A549 (cell line): ENCODE results near the gene EYA2. TPM values are rescaled to one million over a fixed set of nuclear protein-coding genes. Genes with fewer than 3 reads are reported as not detected.

ENCODE experiments used
- ATAC-seq, 2 experiments: fragments of 200-7000 bp in 1 of 2; fragments of >200 bp in 1 of 2; cut with Nextera tagmentation in 1 of 2; cut with Tn5 transposase in 1 of 2; 3 replicates each; pipeline versions ENCODE4 v1.8.0 to v1.9.1; 2018 to 2020; ENCODE audit warnings: mild to moderate bottlenecking in 1 of 2, moderate library complexity in 1 of 2
- CTCF ChIA-PET: fragments of 300-600 bp; sonication (Branson Sonifier 250); formaldehyde crosslinking; extraction: SDS; loops from one replicate; lab custom pipeline; 2021; ENCODE audit warnings: antibody characterized with exemption, inconsistent platforms; lab: Yijun Ruan, JAX
- POLR2A ChIA-PET: fragments of 350-600 bp; formaldehyde crosslinking; extraction: SDS; loops from one replicate; lab custom pipeline; 2021; ENCODE audit warnings: antibody characterized with exemption, inconsistent platforms; lab: Yijun Ruan, JAX
- DNase-seq, 2 experiments: peaks; one replicate each; pipeline versions ENCODE4 v3.0.0 to v3.0.0-alpha.2; 2011 to 2016; ENCODE audit warnings: low read depth in 1 of 2, low spot score in 1 of 2
- FAIRE-seq: peaks from 2 replicates; lab custom pipeline; 2011; peaks lifted over from hg19 to GRCh38; lab: Jason Lieb, UNC
- H3K27ac ChIP-seq, 2 experiments: fragments of >200 bp; sonication (Bioruptor Twin); formaldehyde crosslinking; 3 replicates each; pipeline ENCODE4 v1.5.1; 2016 to 2017
- H3K4me1 ChIP-seq: fragments of >200 bp; sonication (Bioruptor Twin); formaldehyde crosslinking; 3 replicates; pipeline ENCODE4 v1.6.1; 2016
- H3K4me2 ChIP-seq: fragments of >200 bp; sonication (Bioruptor Twin); formaldehyde crosslinking; 3 replicates; pipeline ENCODE4 v1.6.1; 2016
- H3K4me3 ChIP-seq: fragments of >200 bp; sonication (Bioruptor Twin); formaldehyde crosslinking; 3 replicates; pipeline ENCODE4 v1.5.1; 2016
- H3K9me3 ChIP-seq: fragments of >200 bp; sonication (Bioruptor Twin); formaldehyde crosslinking; 3 replicates; pipeline ENCODE4 v1.6.1; 2016
- CEBPB ChIP-seq, 2 experiments: fragments of >200 bp in 1 of 2; sonication (Bioruptor Twin) in 1 of 2; formaldehyde crosslinking in 1 of 2; IDR thresholded peaks; 2 replicates each; pipeline ENCODE4 v1.6.1; 2012 to 2016
- CTCF ChIP-seq: fragments of >200 bp; sonication (Bioruptor Twin); formaldehyde crosslinking; IDR thresholded peaks from 3 replicates; pipeline ENCODE4 v1.5.1; 2016
- E2F6 ChIP-seq: IDR thresholded peaks from 2 replicates; pipeline ENCODE4 v1.6.1; 2012; ENCODE audit warnings: low read depth, borderline replicate concordance
- ELK1 ChIP-seq: fragments of 150-350 bp; IDR thresholded peaks from 2 replicates; pipeline ENCODE4 v1.6.1; 2014; ENCODE audit warnings: low read depth, mild to moderate bottlenecking, low read length
- ESRRA ChIP-seq: fragments of 150-350 bp; IDR thresholded peaks from 2 replicates; pipeline ENCODE4 v1.6.1; 2014; ENCODE audit warnings: mild to moderate bottlenecking, low read length, borderline replicate concordance
- FOSB ChIP-seq: fragments of 250-450 bp; sonication (Bioruptor Pico); IDR thresholded peaks from 2 replicates; pipeline ENCODE4 v1.5.0; 2020; ENCODE audit warnings: mild to moderate bottlenecking, moderate library complexity
- FOXS1 ChIP-seq: fragments of 250-450 bp; sonication (Bioruptor Pico); IDR thresholded peaks from 2 replicates; pipeline ENCODE4 v1.5.0; 2020; ENCODE audit warnings: mild to moderate bottlenecking, moderate library complexity
- HEYL ChIP-seq: fragments of 250-450 bp; sonication (Bioruptor Pico); IDR thresholded peaks from 2 replicates; pipeline ENCODE4 v1.8.0; 2021; ENCODE audit warnings: mild to moderate bottlenecking, moderate library complexity
- HMGXB4 ChIP-seq: fragments of 250-450 bp; sonication (Bioruptor Pico); IDR thresholded peaks from 2 replicates; pipeline ENCODE4 v1.5.0; 2021; ENCODE audit warnings: mild to moderate bottlenecking, moderate library complexity, borderline replicate concordance
- HOXA7 ChIP-seq: fragments of 250-450 bp; sonication (Bioruptor Pico); IDR thresholded peaks from 2 replicates; pipeline ENCODE4 v1.5.0; 2020; ENCODE audit warnings: mild to moderate bottlenecking, moderate library complexity
- HOXB5 ChIP-seq: fragments of 250-450 bp; sonication (Bioruptor Pico); IDR thresholded peaks from 2 replicates; pipeline ENCODE4 v1.5.0; 2020; ENCODE audit warnings: mild to moderate bottlenecking, moderate library complexity
- JUN ChIP-seq, 2 experiments: fragments of >200 bp; sonication (Bioruptor Twin); formaldehyde crosslinking; IDR thresholded peaks; 2 replicates in 1 of 2; 3 replicates in 1 of 2; pipeline ENCODE4 v1.6.1; 2016 to 2017
- KDM5A ChIP-seq: fragments of 200-600 bp; sonication (generic); IDR thresholded peaks from 2 replicates; pipeline ENCODE4 v1.6.1; 2016; ENCODE audit warnings: antibody characterized with exemption, mild to moderate bottlenecking
- MAX ChIP-seq: IDR thresholded peaks from 2 replicates; pipeline ENCODE4 v1.6.1; 2012
- MYC ChIP-seq: IDR thresholded peaks from 2 replicates; pipeline ENCODE4 v1.6.1; 2012; ENCODE audit warnings: mild to moderate bottlenecking, inconsistent platforms, low read length, improper control_type of control experiment, borderline replicate concordance
- NFE2L2 ChIP-seq: fragments of 150-350 bp; conservative IDR thresholded peaks from 2 replicates; pipeline ENCODE4 v1.6.1; 2014; ENCODE audit warnings: low read length
- PBX3 ChIP-seq: IDR thresholded peaks from 2 replicates; pipeline ENCODE4 v1.6.1; 2012
- RAD21 ChIP-seq, 2 experiments: fragments of >200 bp in 1 of 2; sonication (Bioruptor Twin) in 1 of 2; formaldehyde crosslinking in 1 of 2; IDR thresholded peaks in 1 of 2; conservative IDR thresholded peaks in 1 of 2; 2 replicates in 1 of 2; 3 replicates in 1 of 2; pipeline ENCODE4 v1.6.1; 2012 to 2018; ENCODE audit warnings: inconsistent platforms in 1 of 2
- REST ChIP-seq: fragments of 200-600 bp; sonication (generic); IDR thresholded peaks from 2 replicates; pipeline ENCODE4 v1.6.1; 2016; ENCODE audit warnings: antibody characterized with exemption, mild to moderate bottlenecking, moderate library complexity
- RFX5 ChIP-seq: fragments of 450-650 bp; IDR thresholded peaks from 2 replicates; pipeline ENCODE4 v1.7.1; 2014; ENCODE audit warnings: antibody characterized with exemption, mild to moderate bottlenecking, moderate library complexity
- RNF2 ChIP-seq: fragments of 200-600 bp; sonication (generic); IDR thresholded peaks from 2 replicates; pipeline ENCODE4 v1.6.1; 2016; ENCODE audit warnings: low read depth, mild to moderate bottlenecking, antibody characterized with exemption, moderate library complexity, borderline replicate concordance
- ZC3H11A ChIP-seq: fragments of 450-650 bp; IDR thresholded peaks from 2 replicates; pipeline ENCODE4 v1.6.1; 2014; ENCODE audit warnings: antibody characterized with exemption, mild to moderate bottlenecking
- ZSCAN20 ChIP-seq: fragments of 250-450 bp; sonication (Bioruptor Pico); IDR thresholded peaks from 2 replicates; pipeline ENCODE4 v1.8.0; 2022; ENCODE audit warnings: mild to moderate bottlenecking, moderate library complexity
- WGBS: methylation state at CpG from one replicate; pipeline ENCODE4 v1.1.6; 2017; ENCODE audit errors: missing lambda C conversion rate; 5-methylcytosine and 5-hydroxymethylcytosine counted together
- polyA plus RNA-seq, 4 experiments: library from polyadenylated mRNA; depleted of rRNA in 3 of 4; stranded (reverse); fragments of >200 nt; fragmentation: RNase III in 1 of 4; extraction: RNeasy Plus Mini Kit Qiagen cat#74134 plus additional on column Dnase treatment in 1 of 4; gene quantifications; 2 replicates in 3 of 4; 3 replicates in 1 of 4; pipeline ENCODE4 v1.2.3, GENCODE V29; 2011 to 2017

The EYA2 gene
- polyA plus RNA-seq, 2 of the 4 experiments (the other 2 are of a cell fraction): 4.5 to 4.6 TPM

GRCh38 chr20:47009784-47010183 is 115.1 kb downstream of the EYA2 start (continued):
- TF ChIP-seq REST (no peak), HEYL (no peak), ELK1 (no peak), ZC3H11A (no peak), RFX5 (no peak), HMGXB4 (CRISPR knock-in tag) (no peak)

- Histone ChIP-seq H3K27ac (no peak overlapping the region), H3K4me1 (peaks cover 5% of the 10 kb centered on the region; the same call in 1 of the 3 replicates), H3K4me3 (no peak overlapping the region), H3K4me2 (no peak overlapping the region), H3K9me3 (no peaks in the 10 kb centered on the region)
- WGBS: 93% methylated on average over 5 of the region's 5 CpGs
- no peak for TF ChIP-seq MAX
- TF ChIP-seq HOXA7 (CRISPR knock-in tag): no peak
- no peak for TF ChIP-seq FOXS1 (CRISPR knock-in tag)
- TF ChIP-seq ZSCAN20 (CRISPR knock-in tag): no peak
- TF ChIP-seq CTCF: no peak
- TF ChIP-seq RNF2: no peak
- TF ChIP-seq CEBPB (IDR thresholded peaks at IDR 0.05): no peak
- TF ChIP-seq JUN (IDR thresholded peaks at IDR 0.05): no peak
- no peak for TF ChIP-seq KDM5A
- no peak for TF ChIP-seq RAD21 (conservative IDR thresholded peaks at IDR 0.05 in 1 of 2, IDR thresholded peaks at IDR 0.05 in 1 of 2)
- TF ChIP-seq E2F6: no peak
- TF ChIP-seq HMGXB4 (CRISPR knock-in tag): no peak
- TF ChIP-seq NFE2L2: no peak
- TF ChIP-seq HOXB5 (CRISPR knock-in tag): no peak
- no peak for TF ChIP-seq FOSB (CRISPR knock-in tag)
- no peak for TF ChIP-seq PBX3
- TF ChIP-seq ESRRA: no peak
- no peak for TF ChIP-seq MYC
- CTCF ChIA-PET: no interaction called here
- FAIRE-seq (no peak), DNase-seq (no peak), ATAC-seq (no peak)
- POLR2A ChIA-PET: no interaction called here
Measured at GRCh38 chr20:47011984-47012383, 117.3 kb downstream of the EYA2 start.
